Measurements from ENCODE around the gene MS4A14.

DNA sequence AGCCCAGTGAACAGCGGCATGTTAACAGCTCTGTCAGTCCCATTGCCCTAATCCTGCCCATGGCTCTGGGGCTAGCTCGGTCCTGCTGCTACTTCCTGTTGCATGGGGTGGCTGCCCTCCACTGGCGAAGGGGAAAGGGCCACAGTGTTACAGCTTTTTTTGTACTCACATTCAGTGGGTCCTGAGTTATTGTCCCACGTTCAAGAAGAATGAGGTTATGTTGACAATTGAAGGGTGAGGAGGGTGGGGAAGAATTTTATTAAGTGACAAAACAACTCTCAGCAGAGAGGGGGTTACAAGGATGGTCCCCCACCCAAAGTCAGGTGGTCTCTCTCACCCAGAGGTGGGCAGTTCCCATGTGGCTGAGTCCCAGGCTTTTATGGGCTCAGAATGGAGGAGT is 35.6 kb upstream of the MS4A14 start:
- TF ChIP-seq POLR2A (IDR thresholded peaks at IDR 0.05; ENCODE audit: control extremely low read depth in 1 of 2, low read depth in 2 of 2, low read length in 2 of 2) (no peak), CTCF (IDR thresholded peaks at IDR 0.05; ENCODE audit: control extremely low read depth in 1 of 3, insufficient read depth in 1 of 3, low read depth in 1 of 3, low read length in 3 of 3) (no peak)

All from H1 (cell line).